ENCODE results near the gene MYOM1.

MYOM1 gene

DNA sequence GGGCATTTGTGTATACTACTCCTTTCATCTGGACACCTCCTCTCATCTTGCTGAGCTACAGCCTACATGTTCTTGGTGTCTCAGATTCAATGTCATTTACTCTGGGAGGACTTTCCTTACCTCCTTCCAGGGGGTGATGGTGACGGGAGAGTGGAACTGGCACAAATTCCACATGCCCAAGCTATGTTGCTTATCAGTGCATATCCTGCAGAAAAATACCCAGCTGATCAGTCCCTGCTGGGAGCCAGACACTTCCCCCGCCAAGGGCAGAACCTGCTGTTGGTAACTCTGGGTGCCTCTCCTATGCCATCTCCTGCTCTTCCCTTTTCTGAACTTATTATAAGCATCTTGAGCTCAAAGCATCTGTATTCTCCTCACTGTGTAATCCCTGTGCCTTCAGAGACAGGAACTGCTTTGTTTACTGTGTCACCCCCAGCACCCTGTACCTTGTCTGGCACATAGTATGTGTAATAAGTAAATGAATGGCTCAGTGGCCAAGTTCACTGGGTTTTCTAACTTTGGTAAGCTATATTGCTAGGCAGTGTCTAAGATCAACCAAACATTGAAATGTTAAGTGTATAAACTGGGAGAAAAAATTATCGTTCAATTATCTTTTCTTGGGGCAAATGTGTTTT, 119.2 kb downstream of the MYOM1 start:
- no peak for TF ChIP-seq CTCF (IDR thresholded peaks at IDR 0.05; ENCODE audit: low read depth, low read length, missing control alignments)
- no peak for DNase-seq (ENCODE audit: low read depth)
- no peak overlapping the region for H3K4me3 ChIP-seq (ENCODE audit: low read depth, low read length)

DNA sequence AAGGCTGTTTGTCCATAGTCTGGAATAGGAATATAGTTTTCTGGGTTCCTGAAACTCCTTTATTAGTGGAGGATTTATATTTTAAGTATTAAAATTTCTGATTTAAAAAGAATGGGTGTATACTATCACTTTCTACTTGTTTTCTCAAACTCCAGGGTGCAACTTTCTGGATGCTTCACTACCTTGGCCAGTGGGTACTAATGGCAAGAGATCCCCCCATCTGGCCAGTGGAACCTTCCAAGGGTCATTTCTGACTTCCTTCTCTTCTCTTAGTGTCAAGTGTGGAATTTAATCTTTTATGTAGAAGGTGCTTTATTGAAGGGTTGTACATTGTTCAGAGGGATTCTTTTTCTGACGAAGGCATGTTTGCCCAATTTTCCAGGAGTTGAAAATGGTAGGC, 120.4 kb downstream of the MYOM1 start:
- H3K4me3 ChIP-seq (ENCODE audit: low read depth, low read length): no peak overlapping the region
- no peak for DNase-seq (ENCODE audit: low read depth)
- TF ChIP-seq CTCF (IDR thresholded peaks at IDR 0.05; ENCODE audit: low read depth, low read length, missing control alignments): no peak

GRCh38 chr18:3097082-3097481, 122.7 kb downstream of the MYOM1 start:
- no peak for DNase-seq (ENCODE audit: low read depth)
- H3K4me3 ChIP-seq (ENCODE audit: low read depth, low read length): no peak overlapping the region
- no peak for TF ChIP-seq CTCF (IDR thresholded peaks at IDR 0.05; ENCODE audit: low read depth, low read length, missing control alignments)

- DNase-seq (ENCODE audit: low read depth): no peak
- no peak overlapping the region for H3K4me3 ChIP-seq (ENCODE audit: low read depth, low read length)
- TF ChIP-seq CTCF (IDR thresholded peaks at IDR 0.05; ENCODE audit: low read depth, low read length, missing control alignments): no peak
Measured at GRCh38 chr18:3095921-3096320, 123.8 kb downstream of the MYOM1 start.

DNA sequence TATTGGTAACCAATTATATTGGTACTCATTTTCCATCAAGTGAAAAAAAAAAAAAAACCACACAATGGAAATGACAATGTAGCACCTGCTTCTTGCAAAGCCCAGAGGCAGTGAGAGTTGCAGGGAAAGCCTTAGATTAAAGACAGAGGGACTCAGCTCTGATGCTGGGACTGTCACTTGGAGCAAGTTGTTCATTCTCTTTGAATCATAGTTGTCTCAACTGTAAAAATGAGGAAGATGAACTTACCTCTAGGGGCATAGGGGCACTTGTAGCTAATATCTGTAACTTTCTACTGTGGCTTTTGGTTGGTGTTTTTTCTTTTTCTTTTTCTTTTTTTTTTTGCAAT, 125.5 kb downstream of the MYOM1 start:
- no peak for DNase-seq (ENCODE audit: low read depth)

DNA sequence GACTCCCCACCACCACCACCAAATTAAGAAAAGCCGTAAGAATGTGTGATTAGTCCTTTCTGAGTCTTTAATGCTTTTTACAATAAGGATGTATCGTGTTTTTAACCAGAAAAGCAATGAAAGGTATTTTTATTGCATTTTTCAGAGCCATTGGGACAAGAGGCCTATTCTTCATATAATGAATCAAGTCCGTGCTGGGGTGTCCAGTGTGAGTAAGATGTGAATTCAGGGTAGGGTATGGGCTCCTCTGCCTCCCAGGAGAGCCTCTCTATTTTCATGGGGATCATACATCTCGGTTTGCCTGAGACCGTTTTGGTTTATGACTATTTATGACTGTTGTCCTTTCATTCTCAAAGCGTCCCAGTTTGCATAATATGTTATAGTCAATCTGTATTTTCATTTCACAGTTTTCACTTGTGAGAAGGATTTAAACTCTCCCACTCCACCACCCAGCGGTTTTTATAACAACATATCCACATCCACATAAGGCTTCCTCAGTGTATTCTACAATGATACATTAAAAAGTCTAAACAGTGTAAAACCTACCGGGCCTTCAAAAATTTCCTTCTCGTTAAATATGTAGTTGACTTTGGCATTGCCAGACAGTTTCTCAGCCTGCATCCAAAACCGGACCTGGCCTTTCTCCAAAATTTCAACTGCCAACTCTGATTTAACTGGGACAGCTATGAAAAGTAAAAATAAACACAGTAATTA, 126.0 kb downstream of the MYOM1 start:
- no peak for TF ChIP-seq CTCF (IDR thresholded peaks at IDR 0.05; ENCODE audit: low read depth, low read length, missing control alignments)

More for the DNA sequence above, 125.5 kb downstream of the MYOM1 start:
- H3K4me3 ChIP-seq (ENCODE audit: low read depth, low read length): no peak overlapping the region
- no peak for TF ChIP-seq CTCF (IDR thresholded peaks at IDR 0.05; ENCODE audit: low read depth, low read length, missing control alignments)

GRCh38 chr18:3092727-3093126, 127.0 kb downstream of the MYOM1 start:
- no peak for DNase-seq (ENCODE audit: low read depth)
- no peak overlapping the region for H3K4me3 ChIP-seq (ENCODE audit: low read depth, low read length)
- no peak for TF ChIP-seq CTCF (IDR thresholded peaks at IDR 0.05; ENCODE audit: low read depth, low read length, missing control alignments)

More for the DNA sequence above, 126.0 kb downstream of the MYOM1 start:
- no peak for DNase-seq (ENCODE audit: low read depth)
- no peak overlapping the region for H3K4me3 ChIP-seq (ENCODE audit: low read depth, low read length)
